ENCODE data around the gene ME3. TPM values are rescaled to one million over a fixed set of nuclear protein-coding genes. Genes with fewer than 3 reads are reported as not detected.
A peak's percentile ranks its signal among the peaks of the same experiment; 100 is the strongest.

Gene ME3
- total RNA-seq, 1 donor: 19.9 TPM

DNA sequence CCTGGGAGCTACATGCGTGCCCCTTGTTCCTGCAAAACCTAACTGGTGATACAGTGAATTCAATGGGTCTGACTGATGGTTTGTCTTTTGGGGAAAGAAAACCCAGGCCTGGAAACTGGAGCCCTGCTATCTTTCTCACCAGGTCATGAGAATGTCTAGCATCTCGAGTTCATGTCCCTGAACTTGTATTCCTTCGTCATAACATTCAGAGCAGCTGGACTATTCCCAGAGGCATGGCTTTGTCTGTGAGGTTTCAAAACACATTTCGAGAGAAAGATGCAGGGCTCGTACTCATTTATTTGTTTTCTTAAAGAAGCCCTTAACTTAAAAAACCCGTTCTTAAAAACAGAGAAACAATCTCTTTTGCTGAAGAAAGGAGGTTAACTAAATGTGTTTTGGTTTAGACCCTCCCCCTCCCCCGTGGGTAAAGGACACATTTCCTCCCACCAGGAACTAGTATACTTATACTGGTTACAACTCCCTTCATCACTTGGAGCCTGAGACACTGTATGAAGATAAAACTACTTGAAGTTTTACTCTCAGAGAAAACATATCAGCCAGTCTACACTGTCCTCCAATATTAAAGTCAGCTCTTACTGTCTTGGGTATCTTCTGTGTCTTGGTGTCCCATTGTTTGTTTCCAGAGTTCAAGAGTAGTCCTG, 43.2 kb downstream of the ME3 start:
- peak; percentile 86 for DNase-seq (ENCODE audit: low read depth)
- TF ChIP-seq CTCF (IDR thresholded peaks at IDR 0.05; ENCODE audit: insufficient read depth, low read depth, low read length): no peak
- H3K4me3 ChIP-seq (ENCODE audit: low read depth, low read length): no peak overlapping the region

DNA sequence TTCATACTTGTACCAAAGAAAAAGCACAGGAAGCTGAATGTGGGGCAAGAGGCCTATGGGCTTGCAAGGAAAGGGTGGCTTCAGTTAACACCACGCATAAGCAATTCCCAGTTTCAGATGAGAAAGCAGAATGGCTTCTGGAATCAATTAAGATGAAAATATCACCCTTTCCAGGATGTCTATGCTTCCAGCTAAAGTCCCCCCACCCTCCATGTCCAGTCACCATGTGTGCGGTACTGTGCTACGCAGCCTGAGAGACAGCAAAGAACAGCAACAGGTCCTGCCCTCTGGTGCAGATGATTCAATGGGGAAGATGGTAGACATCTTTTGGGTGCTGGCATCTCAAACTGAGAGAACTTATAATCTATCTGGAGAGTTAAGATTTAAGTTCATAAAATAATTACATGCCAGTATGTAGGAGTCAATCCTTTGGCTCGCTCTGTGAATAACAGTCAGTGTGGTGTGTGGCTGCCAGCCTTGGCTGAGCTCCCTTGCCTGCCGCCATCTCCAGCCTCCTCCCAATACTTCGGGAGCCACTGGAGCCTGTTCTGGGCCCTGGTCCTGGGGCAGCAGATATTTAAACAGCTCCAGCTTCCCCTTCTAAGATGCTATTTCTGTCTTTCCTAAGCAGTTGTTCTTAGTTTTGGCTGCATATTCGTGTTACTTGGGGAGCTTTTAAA, 44.5 kb downstream of the ME3 start:
- H3K4me3 ChIP-seq (ENCODE audit: low read depth, low read length): no peak overlapping the region
- TF ChIP-seq CTCF (IDR thresholded peaks at IDR 0.05; ENCODE audit: insufficient read depth, low read depth, low read length): no peak
- DNase-seq (ENCODE audit: low read depth): no peak

DNA sequence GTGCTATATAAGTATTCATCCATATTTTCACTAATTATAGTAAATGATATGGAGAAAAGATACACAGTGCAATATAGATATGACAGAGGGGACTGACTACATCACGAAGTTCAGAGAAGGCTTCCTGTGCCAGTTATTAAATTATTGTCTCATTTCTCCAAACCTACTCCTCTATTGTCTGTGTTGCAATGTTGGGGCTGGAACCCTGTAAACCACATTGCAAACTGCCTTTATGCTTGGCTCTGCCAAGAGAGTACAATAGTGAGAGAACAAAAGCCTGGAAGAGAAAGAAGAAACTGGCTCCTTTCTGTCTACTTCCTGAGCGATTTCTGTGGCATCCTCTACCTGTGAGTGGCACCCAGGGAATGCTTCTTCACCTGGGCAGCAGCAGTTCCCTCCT, 46.4 kb downstream of the ME3 start:
- TF ChIP-seq CTCF (IDR thresholded peaks at IDR 0.05; ENCODE audit: insufficient read depth, low read depth, low read length): no peak
- no peak for DNase-seq (ENCODE audit: low read depth)
- H3K4me3 ChIP-seq (ENCODE audit: low read depth, low read length): no peak overlapping the region

DNA sequence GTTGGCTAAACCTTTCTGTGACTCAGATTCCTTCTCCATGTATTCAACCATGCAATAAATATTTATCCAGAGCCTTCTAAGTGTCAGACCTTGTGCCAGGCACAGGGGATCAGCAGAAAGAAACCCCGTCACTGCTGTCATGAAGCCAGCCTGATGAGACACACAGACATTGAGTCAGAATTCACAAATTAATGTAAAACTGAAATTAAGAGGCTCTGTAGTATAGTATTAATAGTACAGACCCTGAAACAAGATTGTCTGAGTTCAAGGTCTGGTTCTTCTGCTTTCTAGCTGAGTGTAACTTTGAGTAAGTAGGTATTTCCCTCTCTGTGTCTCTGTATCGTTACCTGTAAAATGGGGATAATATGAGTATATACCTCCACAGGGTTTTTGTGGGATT, 46.9 kb downstream of the ME3 start:
- no peak for TF ChIP-seq CTCF (IDR thresholded peaks at IDR 0.05; ENCODE audit: insufficient read depth, low read depth, low read length)
- DNase-seq (ENCODE audit: low read depth): no peak
- H3K4me3 ChIP-seq (ENCODE audit: low read depth, low read length): no peak overlapping the region

- TF ChIP-seq CTCF (IDR thresholded peaks at IDR 0.05; ENCODE audit: insufficient read depth, low read depth, low read length): no peak
- peak; percentile 49 for DNase-seq (ENCODE audit: low read depth)
- H3K4me3 ChIP-seq (ENCODE audit: low read depth, low read length): no peak overlapping the region
Measured at GRCh38 chr11:86624366-86624765, 48.0 kb downstream of the ME3 start.

DNA sequence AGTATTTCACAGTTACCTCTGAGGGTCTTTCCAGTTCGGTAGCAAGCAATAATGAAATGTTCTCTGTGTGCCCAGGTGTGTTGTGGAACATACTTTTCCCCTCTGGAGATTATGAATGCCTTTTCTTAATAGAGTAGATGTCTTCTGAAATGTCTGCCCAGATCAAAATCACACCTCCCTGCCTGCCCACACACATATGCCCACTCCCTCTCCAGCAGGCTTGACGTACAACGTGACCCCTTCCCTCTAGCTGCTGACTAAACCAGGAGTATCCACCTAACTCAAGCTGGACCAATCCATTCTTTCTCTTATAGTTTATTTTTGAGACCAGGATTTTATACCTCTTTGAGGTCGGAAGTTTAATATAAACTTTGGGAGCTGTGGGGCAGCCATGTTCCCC, 48.7 kb downstream of the ME3 start:
- DNase-seq (ENCODE audit: low read depth): no peak
- no peak overlapping the region for H3K4me3 ChIP-seq (ENCODE audit: low read depth, low read length)
- no peak for TF ChIP-seq CTCF (IDR thresholded peaks at IDR 0.05; ENCODE audit: insufficient read depth, low read depth, low read length)
